NCI-H2196 (cell line): Measurements from ENCODE around the gene LYRM4.

Experiments
- DNase-seq: peaks from one replicate; lab custom pipeline; 2025; ENCODE audit not compliant: unreplicated experiment; lab: John Stamatoyannopoulos, UW

The LYRM4 gene

DNA sequence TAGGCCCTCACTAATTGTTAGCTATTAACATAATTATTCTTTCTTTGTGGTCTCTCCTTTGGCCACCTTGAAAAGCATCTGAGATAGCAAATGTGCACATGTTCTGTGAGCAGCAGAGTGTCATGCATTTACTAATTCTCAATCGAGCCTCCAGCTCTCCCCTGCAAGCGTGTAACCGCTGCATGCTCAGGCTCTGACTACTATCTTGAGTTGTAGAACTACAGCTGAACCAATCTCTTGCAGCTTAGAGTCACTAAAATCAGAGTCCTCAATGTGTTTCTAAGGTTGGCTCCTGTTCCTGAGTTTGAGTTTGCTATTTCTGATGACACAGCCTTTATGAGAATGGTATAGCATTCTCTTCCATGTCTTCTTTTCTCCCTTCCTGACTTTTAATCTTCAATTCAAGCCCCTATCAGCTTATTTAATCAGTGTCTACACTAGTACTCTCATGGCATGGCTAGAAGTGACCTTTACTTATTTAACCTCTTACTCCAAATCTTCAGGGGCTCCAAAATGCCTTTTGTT, 110.1 kb downstream of the LYRM4 start:
- DNase-seq, result no peak

DNA sequence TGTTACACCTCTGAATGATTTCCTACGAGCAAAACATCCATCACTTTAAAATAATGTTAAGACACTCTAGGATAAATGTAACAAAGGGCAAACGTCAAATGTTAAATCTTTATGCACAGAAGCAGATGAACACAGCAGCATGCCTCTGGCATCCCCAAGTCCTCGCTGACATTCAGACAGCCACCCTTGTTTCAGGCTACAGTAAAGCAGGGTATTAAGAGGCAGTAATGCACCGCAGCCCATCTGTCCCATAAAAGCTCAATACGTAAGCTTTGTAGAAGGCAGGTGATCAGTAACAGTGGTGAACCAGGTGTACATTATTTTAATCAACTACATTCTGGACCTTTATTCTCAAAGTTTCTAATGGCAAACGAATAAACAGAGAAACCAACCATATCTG, 110.9 kb downstream of the LYRM4 start:
- no peak for DNase-seq

DNA sequence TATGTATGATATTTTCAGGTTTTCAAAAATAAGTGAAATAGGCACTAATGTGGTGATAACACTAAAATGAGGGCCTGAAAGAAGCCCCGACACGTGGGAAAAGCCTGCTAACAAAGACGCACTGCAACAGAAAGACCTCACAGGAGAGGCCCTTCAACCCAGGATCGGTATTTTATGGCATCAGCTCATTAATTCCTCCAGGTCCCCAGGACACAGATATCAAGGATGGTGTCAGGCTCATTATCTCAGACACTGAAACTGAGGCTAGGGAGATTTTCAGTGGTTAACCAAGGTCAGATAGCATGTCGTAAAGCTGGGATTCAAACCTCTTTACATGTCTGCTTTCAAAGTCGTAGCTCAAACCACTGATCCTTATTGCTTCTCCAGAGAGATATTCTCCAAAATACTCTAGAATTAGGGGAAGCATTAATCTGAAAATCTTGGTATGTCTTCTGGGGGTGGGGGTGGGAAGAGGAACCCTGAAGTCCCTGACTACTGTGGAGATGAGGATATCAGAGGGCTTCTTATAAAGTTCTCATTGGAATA, 111.5 kb downstream of the LYRM4 start:
- no peak for DNase-seq

DNA sequence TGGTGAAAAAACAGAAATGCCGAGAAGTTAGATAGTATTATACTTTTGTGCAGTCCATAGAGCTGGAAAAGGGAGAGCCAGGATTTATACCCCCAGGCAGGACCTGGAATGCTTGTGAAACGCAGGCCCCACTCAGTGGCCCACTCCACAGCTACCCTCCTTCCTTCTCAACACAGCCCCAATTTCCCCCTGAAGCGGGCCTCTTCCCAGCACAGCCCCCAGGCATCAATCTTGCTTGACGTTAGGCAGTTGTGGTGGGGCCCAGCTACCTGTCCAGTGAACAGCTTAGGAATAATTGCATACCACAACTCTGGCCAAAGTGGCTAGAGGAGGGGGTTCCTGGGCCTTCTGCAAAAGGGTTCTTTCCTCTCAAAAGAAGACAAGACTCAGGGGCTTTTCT, 114.4 kb downstream of the LYRM4 start:
- no peak for DNase-seq

DNA sequence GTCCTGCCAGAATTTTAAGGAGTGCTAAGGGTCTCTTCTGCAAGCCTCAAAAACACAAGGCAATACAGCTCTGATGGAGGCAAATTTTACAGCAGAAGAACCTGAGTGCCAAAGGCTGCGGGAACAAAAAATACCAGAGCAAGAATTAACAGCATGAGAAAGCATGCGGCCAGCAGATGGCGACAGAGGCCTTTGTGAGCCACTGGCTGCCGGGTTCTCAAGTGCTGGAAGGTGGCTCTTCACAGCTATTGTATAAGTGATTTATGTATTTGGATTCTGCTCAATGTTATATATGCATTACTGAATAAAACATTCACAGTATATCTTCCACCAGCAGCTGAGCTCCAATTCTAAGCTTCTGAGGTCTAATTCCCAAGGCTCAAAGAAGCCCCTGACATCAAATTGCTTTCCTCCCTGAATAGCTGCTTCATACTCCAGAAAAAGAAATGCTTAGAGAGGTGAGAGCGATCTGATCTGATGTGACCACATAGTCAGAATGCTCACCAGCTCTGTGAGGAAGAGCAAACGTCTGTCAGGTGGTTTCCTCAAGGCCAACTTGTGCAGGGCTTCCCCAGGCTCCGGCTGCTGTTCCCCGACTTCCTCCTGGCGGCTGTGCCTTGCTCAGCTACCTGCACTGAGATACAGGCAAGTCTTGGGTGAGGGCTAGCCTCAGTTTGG, 117.0 kb downstream of the LYRM4 start:
- DNase-seq, result peak; percentile 88

DNA sequence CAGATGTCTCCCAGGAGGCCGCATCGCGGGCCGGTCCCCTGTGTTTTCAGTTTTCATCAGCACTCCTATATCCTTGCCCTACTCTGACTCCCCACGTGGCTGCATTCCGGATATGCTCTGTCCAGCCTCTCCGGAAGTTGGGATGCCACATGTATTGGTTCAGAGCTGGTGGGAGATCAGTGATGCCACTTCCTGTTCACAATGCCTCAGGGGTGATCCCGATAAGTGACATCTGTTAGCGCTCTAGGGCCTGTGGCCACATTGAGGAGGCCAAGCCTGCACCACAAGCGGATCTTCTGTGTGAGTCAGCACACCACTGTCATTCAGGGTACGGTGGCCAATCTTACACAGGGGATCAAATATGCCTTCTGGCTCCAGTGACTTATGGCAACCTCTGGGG, 117.8 kb downstream of the LYRM4 start:
- DNase-seq, result no peak

DNA sequence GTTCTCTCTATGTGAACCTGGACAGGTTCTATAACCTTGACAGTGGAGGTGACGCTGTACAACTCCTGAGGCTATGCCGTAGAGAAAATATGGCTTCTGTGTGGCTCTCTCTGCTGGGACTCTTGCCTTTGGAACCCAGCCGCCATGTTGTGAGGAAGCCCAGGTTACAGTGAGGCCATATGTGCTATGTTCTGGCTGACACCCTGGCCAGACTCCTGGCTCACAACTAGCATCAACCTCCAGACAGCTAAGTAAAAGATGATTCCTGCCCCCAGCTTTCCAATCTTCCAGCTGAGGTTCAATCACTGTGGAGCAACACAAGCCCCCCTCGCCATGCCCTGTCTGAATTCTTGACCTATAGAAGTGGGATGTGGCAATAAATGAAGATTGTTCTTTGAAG, 118.6 kb downstream of the LYRM4 start:
- no peak for DNase-seq

DNA sequence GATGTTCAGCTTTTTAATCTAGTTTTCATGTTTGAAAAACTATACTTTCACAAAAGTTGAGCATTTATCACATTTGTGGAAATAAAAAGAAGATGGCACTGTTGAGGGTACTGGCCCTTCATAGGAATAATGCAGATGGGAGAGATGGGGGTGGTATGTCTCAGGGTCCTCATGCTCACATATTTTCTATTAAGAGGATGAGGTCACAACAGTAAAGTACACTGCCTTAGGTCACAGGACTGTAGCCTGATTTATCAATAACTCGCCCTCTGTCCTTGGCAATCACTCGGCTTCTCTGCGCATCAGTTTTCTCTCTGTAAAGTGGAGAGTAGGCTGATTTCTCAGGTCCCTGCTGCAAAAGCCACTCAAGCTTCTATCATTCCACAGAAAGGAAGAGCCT, 119.7 kb downstream of the LYRM4 start:
- DNase-seq, result no peak

DNA sequence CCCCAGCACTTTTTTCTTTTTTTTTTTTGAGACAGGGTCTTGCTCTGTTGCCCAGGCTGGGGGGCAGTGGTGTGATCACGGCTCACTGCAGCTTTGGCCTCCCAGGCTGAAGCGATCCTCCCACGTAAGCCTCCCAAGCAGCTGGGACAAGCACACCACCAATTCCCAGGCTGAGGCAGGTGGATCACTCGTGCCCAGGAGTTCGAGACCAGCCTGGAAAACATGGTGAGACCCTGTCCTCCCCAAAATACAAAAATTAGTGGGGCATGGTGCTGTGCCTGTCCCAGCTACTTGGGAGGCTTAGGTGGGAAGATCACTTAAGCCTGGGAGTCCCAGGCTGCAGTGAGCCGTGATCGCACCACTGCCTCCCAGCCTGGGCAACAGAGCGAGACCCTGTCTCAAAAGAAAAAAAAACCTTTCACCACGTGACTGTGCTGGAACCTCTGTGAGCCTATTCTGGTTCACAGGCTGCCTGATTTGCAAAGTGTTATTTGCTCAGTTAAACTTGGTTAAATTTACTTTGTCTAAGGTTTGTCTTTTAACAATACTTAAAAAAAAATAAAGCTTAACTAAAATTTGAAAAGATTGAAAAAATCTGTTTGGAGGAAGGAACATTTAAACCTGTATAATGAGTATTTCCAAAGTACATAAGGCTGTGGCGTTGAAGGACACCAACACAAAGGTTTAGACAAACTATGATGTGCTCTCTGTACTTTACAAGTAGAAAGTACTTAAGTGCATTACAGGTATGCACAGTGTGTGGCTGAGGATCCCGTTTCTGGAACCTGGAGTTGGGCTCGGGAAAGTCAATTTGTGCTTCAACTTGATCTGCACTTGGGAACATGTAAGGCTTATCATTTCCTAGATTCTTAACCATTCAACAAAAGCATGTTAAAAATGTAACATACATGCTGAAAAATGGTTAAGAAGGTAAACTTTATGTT, 120.7 kb downstream of the LYRM4 start:
- DNase-seq, result no peak

DNA sequence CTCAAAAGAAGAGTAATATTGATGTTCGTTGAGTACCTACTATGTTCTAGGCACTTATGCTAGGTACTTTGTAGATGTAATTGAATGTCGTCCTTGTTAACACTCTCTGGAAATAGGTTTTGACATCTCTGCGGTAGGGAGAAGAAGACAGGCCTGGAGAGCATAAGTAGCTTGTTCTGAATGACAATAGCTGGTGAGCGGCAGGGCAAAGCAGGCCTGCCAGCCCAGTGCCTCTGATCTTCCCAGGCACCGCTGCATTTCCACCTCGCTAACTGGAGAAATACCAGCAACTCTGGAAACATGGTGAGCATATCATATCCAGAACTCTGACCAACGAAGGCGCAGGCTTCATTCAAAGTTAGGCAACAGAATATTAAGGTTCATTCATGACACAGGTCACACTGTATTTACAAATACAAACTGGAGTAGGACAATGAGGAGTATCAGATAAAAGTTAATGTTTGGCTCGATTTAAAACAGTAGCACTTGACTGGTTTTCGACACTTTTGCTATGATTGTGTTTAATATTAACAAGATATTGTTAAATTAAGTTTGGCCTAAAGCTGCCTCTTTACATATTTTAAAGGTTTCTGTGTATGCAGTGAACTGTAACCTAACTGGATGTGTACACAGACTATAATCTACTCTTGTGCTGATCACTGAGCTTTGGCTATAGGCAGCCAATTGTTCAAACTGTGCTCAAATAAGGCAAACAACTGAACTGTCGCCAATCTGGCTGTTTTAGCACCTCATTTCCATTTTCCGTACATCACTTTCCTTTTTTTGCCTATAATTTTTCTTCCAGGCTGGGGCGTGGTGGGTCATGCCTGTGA, 121.5 kb downstream of the LYRM4 start:
- no peak for DNase-seq

DNA sequence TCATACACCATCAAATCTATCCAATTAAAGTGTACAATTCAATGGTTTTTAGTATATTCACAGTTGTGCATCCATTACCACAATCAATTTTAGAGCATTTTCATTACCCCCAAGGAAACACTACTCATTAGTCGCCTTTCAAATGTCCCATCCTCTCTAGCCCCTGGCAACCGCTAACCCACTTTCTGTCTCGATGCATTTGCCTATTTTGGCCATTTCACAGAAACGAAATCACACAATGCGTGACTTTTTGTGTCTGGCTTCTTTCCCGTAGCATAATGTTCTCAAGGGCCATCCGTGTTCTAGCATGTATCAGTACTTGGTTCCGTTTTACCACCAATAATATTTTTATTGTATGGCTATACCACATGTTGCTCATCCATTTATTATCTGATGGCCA, 123.9 kb downstream of the LYRM4 start:
- no peak for DNase-seq

DNA sequence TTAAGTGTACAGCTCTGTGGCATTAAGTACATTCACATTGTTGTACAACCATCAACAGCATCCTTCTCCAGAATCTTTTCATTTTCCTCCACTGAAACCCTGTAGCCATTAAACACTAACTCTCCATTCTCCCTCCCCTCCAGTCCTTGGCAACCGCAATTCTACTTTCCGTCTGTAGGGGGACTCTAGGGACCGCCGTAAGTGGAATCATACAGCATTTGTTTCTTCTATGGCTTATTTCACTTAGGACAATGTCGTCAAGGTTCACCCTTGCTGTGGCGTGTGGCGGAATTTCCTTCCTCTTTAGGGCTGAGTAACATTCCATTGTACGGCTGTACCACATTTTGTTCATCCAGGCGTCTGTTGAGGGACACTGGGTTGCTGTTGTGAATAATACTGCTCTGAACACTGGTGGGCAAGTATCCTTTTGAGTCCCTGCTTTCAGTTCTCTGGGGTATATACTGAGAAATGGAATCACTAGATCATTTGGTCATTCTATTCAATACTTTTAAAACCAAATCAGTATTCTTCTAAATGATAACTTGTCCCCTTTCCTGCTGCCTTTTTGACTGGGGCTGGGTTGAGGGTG, 124.9 kb downstream of the LYRM4 start:
- peak; percentile 24 for DNase-seq

DNA sequence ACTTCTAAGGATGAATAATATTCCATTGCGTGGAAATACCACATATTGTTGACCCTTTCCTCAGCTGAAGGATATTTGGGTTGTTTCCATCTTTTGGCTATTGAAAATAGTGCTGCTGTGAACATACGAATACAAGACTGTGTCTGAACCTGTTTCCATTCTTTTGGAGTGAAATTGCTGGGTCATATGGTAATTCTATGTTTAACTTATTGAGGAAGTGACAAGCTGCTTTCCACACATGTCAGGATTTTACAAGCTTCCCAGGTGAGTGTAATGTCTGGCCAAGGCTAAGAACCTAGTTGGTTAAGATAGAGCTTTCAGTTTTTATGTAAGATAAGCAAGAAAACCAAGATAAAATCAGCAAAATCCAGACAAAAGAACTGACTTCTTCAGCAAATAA, 126.8 kb downstream of the LYRM4 start:
- no peak for DNase-seq

DNA sequence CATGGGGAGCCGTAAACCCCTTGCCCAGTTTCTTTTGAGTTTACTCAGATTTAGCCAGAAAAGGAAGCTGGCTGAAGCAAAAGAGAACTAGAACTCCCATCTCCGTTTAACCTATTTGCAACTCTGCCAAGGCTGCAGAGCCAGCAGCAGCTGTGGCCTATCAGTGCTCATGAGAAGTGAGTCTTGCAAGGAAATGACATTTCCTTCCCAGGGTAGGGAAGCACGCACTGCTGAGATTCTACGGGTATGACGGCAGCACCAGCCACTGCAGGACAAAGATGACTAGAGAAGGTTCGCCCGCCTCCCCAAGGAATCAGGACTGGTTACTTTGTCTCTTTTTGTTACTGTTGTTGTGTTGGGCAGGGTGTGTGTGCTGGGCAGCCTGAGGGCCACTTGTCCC, 128.0 kb downstream of the LYRM4 start:
- DNase-seq, result no peak

DNA sequence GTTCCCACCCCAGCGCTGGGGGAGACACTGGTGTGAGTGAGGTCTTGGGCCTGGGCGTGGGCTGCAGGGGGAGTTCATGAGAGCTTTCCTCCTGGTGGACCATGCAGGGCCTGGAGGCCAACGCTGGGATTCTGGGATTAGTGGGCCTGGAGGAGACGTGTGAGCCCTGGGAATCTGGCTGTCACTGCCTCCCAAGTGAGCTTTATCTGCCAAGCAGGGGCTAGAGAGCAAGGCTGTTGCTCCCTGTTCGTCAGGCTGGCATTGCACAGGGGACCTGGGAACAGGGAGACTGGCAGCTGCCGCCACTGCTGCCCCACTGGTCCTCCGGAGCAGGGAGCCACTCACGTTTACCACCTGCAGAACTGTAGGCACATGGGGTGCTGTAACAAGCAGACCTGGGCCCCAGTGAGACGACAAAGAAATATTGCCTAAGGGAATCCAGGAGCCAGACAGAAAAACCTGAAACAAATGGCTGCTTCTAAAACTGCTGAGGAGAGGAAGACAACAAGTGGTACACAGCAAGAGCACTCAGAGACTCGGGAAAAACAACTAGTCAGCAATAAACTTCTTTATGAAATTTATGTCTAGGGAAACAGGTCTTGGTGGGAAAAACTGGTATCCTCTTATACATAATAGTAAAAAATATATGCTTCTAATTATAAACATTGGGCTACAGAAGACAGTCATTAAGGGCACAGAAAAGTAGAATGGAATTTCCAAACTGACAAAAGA, 130.4 kb downstream of the LYRM4 start:
- DNase-seq, result no peak

DNA sequence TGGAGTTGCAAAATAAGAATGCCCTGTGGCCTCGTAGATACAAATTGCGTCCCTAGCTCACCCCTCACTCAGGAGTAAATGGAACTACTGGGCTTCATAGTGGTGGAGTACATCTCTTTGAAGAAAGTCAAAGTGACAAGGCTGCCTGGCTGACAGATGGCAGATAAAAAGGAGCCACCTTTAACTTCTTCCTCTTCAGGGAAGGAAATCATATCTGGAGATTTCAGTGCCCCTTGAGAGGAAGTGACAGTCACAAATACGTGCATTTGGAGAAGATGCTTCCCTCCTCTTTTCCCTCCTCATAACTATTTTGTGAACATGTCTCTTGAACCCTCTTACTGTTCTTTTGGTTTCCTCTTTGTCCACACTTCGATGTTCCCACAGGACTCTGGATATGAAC, 132.4 kb downstream of the LYRM4 start:
- DNase-seq, result no peak

DNA sequence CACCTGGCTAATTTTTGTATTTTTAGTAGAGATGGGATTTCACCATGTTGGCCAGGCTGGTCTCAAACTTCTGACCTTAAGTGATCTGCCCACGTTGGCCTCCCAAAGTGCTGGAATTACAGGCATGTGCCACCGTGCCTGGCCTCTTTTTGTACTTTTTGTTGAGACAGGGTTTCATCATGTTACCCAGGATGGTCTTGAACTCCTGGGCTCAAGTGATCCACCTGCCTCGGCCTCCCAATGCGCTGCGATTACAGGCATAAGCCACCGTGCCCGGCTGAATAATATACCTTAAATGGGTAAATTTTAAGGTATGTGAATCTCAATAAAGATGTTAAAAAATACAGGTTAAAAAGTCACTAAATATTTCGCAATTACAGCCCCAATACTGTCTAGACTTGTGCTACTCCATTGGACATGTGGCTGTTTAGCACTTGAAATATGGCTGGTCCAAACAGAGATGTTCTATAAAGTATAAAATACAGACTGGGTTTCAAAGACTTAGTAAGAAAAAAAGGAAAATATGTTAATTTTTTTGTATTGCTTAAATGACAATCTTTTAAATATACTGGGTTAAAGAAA, 133.6 kb downstream of the LYRM4 start:
- DNase-seq, result no peak

DNA sequence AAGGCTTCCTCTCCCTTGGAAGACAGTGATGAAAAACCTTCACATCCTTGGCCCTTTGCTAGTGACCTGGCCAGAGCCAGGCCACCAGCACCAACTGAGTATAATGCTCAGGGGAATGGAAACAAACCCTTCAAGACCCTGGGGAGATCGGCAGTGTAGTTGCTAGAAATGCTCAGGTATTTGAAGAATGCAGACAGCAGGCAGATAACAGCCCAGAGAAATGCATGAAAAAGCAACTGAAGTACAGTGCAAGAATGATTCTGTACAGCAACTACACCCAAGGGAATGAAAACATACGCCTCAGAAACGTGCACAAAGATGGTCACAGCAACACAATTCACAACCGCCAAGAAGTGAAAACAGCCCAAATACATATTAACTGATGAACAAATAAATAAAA, 134.5 kb downstream of the LYRM4 start:
- DNase-seq, result no peak

DNA sequence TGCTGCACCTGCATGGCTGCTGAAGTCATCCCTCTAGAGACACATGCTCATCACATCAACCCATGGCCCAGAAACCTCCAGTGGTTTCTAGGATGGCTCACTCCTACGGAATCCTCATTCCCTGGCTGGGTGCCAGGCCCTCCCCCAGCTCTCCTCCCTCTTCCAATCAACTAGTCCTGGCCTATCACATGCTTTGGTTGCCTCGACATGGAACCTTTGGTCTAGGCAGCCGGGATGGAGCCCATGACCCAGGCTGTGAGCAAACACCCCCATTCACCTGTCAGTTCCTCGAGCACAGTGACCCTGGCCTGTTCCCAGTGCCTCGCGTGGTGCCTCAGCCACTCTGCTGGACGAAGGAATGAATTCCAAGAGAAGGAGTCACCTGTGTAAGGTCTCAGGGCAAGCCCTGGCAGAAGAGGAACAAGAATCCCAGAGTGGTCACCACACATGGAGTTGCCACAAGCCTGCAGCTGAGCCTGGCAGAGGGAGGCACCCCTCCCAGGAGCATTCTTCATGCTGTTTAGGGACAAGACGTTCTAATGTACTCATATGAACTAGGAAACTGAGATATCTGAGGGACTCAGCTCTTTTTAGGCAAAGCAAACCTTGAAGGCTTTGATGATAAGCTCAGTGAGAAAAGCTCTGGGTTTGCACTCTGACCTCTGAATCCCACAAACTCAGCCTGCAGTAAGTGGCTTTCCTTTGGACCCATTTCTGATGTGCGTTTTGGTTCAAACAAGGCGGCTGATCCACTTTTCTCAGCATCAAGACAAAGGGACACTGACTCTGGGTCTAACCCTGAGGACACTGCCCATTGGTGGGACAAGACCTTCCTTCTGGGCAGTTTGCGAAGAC, 135.4 kb downstream of the LYRM4 start:
- no peak for DNase-seq
